Effector memory CD4-positive, alpha-beta T cell (primary cell): ENCODE results near the gene CLEC4F.
A peak's percentile ranks its signal among the peaks of the same experiment; 100 is the strongest.

Experiments
- DNase-seq, 3 donors: peaks; one replicate each; pipeline ENCODE4 v3.0.0-alpha.2; 2020
- H3K27ac ChIP-seq: 2 replicates; pipeline ENCODE4 v1.7.0; 2013; ENCODE audit warnings: mild to moderate bottlenecking, low read length, moderate library complexity; ENCODE audit not compliant: insufficient read depth, poor library complexity, severe bottlenecking
- H3K27me3 ChIP-seq: replicated peaks from 2 replicates; pipeline ENCODE4 v1.7.0; 2013; ENCODE audit warnings: mild to moderate bottlenecking, low read length; ENCODE audit not compliant: insufficient read depth, control insufficient read depth, poor library complexity, severe bottlenecking
- H3K36me3 ChIP-seq: 2 replicates; pipeline ENCODE4 v1.7.0; 2013; ENCODE audit warnings: mild to moderate bottlenecking, low read length, moderate library complexity; ENCODE audit not compliant: control insufficient read depth, insufficient read depth
- H3K4me1 ChIP-seq: 2 replicates; pipeline ENCODE4 v1.7.0; 2013; ENCODE audit warnings: low read length, mild to moderate bottlenecking; ENCODE audit not compliant: control insufficient read depth, insufficient read depth, poor library complexity, severe bottlenecking
- H3K4me3 ChIP-seq: 2 replicates; pipeline ENCODE4 v1.7.0; 2013; ENCODE audit warnings: low read length, low read depth, mild to moderate bottlenecking; ENCODE audit not compliant: insufficient read depth, poor library complexity, severe bottlenecking
- H3K9me3 ChIP-seq: 2 replicates; pipeline ENCODE4 v1.7.0; 2013; ENCODE audit warnings: mild to moderate bottlenecking, low read length, moderate library complexity; ENCODE audit not compliant: control insufficient read depth

CLEC4F gene

DNA sequence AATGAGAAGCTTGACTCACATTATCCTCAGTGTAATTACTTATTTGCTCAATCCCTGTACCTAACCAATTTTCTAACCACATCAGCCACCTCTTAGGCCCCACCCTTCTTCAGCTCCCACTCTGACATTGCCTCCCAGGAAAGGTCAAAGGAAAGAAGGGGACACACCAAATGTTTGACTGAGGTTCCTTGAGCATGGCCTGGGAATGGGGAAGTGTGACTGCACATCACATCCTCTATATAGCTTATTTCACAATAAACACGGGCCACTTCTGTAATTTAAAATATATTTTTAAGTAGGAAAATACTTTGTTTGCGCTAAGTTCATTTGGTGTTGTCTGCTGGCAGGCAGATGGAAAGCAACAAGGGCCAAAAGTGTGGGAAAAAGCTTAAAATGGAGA is 26.9 kb downstream of the CLEC4F start:
- Histone ChIP-seq H3K27me3 (peaks cover 15% of the 10 kb centered on the region), H3K4me3 (no peak overlapping the region), H3K36me3 (no peaks in the 10 kb centered on the region), H3K27ac (no peak overlapping the region), H3K9me3 (no peaks in the 10 kb centered on the region), H3K4me1 (peaks cover 11% of the 10 kb centered on the region)
- no peak for DNase-seq

DNA sequence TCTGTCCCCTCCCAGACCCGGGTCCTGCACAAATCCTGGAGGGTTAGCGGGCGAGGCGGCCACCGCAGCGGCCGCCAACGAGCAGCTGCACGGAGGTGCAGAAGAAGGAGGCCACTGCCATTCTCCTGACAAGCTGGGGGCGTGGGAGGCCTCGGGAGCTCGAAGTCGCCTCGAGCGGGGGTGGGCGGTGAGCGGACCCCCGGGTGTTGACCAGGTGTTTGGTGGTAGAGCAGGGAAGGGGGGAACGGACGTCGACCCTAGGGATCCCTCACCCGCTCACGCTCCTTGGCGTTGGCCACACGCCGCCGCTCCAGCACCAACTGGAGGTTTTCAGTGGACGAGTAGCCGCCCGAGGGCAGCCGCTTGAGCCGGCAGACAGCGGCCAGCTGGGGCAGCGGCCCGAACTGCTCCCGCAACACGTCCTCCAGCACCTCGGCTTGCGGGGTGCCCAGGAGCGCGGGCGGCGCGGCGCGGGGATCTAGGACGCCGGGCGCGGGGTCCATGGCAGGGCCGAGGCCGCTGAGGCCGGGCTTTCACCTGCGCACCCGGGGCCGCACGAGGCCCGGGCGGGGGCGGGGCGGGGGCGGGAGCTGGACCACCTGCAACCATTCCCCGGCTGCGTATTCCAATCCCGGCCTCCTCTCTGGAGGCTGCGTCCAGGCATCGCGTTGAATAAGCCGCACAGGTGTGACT is 30.1 kb downstream of the CLEC4F start, which contains the start of gene FIGLA:
Gene FIGLA (minus strand): TSS at position 508 of the 693 bp plus-strand sequence. CDS start 5 bp downstream, at position 503.
- no peak for DNase-seq
- no peak within 1 kb of the TSS for H3K27ac ChIP-seq
- no peaks in the 10 kb centered on the region for H3K9me3 ChIP-seq
- H3K36me3 ChIP-seq: no peaks in the 10 kb centered on the region
- peaks cover 11% of the 10 kb centered on the region for H3K4me1 ChIP-seq
- peak within 1 kb of the TSS; percentile 19 for H3K4me3 ChIP-seq
- H3K27me3 ChIP-seq: peaks cover 26% of the 10 kb centered on the region

DNA sequence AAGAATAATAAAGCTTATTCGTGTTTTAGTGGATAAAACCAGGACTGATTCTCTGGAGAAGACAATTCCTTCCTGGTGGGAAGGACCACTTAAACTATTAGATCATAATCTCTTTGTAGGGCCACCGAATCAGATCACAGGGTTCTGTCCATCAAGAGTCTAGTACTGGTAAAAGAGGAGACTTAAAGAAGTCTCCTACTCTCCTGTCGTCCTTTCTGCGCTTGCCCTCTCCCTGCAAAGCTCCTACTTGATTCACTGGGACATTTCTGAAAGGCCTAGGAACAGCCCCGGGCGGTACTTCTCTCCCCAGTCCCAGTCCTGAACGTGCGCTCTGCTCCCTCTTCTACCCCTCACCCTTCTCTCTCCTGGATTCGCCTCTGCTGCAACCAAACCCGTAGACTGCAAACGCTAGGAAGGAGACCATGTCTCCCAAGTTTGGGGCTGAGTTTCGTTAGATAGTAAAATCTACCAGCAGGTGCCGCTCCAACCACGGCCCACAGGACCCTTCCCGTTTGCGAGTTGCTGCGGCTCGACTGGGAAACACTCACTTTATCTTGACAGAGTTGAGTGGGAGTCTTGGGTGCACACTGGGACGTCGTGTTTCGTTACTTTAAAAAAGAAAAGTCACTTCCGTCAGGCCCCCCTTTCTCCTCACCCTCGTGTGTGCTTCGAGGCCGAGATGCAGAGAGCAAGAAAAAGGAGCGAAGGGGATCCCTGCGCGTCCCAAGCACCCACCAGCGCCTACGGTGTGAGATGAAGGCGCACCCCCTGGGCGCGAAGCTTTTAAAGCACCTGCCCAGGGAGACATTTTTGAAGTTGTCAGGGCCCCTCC is 30.9 kb downstream of the CLEC4F start:
- Histone ChIP-seq H3K27me3 (peaks cover 26% of the 10 kb centered on the region), H3K4me3 (peak overlapping the region; percentile 19), H3K36me3 (no peaks in the 10 kb centered on the region), H3K9me3 (no peaks in the 10 kb centered on the region), H3K27ac (no peak overlapping the region), H3K4me1 (peaks cover 11% of the 10 kb centered on the region)
- DNase-seq: peak in 1 of 3 donors; percentile 5

DNA sequence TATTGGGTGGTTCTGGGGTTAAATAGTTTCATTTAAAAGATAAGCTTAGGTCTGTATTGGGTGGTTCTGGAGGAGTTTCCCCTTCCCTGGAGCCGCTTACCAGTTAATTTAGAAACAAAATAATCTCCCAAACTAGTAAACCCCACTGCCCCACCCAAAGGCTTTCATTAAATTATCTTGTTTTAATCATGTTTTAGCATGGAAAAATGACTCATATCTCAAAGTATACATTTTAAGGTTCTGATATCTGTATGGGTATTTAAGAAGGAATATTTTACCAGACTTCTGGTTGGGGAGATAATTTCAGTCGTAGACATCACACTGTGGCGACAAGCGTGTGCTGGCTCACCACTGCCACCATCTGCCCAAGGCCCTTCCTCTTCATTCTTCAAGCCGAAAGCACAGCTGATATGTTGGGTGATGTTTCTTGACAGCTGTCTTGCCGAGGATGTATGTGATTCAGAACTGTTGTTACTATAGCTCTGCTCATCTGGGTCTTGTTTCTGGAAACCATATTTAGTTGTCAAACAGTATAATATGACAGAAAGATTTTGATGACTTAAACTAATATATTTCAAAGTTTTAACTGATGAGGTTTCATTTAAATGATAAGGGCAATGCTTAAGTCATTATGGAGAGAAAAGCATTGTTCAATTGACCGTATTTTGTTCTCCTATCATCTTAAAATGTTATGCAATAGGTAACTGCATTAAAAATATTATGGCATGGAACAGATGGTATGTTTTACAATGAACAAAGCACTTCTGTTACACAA is 35.1 kb downstream of the CLEC4F start:
- DNase-seq: no peak
- peaks cover 10% of the 10 kb centered on the region for H3K4me1 ChIP-seq
- no peak overlapping the region for H3K4me3 ChIP-seq
- no peaks in the 10 kb centered on the region for H3K36me3 ChIP-seq
- no peaks in the 10 kb centered on the region for H3K9me3 ChIP-seq
- H3K27ac ChIP-seq: no peak overlapping the region
- peaks cover 25% of the 10 kb centered on the region for H3K27me3 ChIP-seq

DNA sequence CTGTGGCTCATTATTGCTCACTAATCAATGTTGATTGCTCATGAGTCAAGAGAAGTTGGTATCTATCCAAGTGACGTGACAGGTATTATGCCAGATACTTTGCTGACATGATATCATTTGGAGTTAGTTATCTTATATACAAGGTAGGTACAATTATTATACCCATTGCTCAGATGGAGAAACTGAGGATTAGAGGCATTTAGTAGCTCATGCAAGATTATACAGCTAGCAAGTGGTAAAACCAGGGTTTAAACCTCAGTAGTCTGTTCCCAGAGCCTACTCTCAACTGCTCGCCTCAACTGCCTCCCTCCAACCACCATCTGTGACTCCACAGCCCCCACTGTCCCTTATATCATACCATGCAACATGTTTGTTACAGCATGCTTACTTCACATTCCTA is 36.1 kb downstream of the CLEC4F start:
- no peaks in the 10 kb centered on the region for H3K4me1 ChIP-seq
- peaks cover 16% of the 10 kb centered on the region for H3K27me3 ChIP-seq
- no peaks in the 10 kb centered on the region for H3K36me3 ChIP-seq
- H3K9me3 ChIP-seq: no peaks in the 10 kb centered on the region
- DNase-seq: no peak
- no peak overlapping the region for H3K27ac ChIP-seq
- H3K4me3 ChIP-seq: no peak overlapping the region

DNA sequence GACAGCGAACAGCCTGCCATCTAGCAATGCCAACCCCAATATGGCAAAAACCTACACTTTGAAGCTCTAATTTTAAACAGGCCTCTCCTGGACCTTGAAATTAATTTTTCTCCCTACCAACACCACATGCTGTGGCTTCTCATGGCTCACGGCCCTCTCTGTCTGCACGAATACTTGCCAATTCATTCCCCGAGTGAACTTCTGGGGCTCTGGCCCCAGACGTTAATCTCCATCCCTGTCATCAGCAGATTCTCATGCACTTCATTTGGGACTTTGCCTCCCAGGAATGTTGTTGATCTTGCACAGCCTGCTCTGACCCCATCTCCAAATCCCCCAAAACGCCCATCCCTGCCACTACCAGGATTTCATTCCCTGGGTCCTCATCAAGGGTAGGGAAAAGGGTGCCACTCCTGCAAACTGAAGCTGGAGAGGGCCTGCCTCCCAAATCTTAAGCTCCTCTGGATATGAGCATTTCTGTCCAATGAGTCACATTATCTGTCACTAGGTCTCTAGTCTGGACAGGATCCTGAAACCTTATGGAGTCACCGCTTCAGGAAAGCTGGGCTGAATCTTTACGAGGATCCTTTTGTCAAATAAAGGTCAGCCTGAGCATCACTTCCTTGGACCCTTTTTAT is 40.4 kb downstream of the CLEC4F start:
- H3K9me3 ChIP-seq: no peaks in the 10 kb centered on the region
- no peak overlapping the region for H3K27ac ChIP-seq
- no peaks in the 10 kb centered on the region for H3K36me3 ChIP-seq
- H3K4me3 ChIP-seq: no peak overlapping the region
- DNase-seq: no peak
- no peaks in the 10 kb centered on the region for H3K4me1 ChIP-seq
- no peaks in the 10 kb centered on the region for H3K27me3 ChIP-seq

DNA sequence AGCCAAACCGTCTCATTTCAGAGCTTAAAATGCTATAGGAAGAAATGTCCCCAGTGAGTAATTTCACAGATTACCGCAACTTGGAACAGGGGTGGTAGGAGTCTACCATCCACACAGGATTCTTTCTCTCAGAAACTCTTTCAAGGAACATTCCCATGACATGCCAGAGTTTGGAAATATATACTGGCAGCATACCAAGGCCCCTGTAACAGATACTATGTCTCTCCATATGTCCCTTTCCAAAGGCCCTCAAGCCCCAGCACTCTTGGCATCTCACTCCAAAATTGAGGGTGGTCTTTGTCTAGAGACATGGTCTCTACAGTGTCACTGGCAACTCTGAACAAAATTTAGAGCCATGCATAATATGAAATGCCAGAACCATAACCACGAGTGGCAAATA is 40.9 kb downstream of the CLEC4F start:
- no peak overlapping the region for H3K4me3 ChIP-seq

DNA sequence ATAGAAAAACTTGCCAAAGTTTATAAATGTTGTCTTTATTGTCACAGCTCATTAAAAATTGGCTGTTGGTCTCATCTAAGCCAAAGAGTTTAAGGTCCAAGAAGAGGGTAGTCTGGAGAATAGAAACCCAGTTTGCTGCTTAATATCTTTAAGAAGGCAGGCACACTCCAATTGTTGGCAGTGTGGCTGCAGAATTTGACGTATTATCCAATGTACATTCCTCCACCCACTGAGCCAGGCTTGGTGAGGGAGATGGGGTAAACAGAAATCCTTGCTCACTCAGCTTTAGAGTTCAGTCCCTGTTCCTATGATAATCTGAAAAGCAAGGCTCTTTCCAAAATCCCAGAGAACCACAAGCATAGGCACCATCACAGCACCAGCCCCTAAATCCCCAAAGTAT is 41.7 kb downstream of the CLEC4F start:
- no peak overlapping the region for H3K27ac ChIP-seq
- H3K4me1 ChIP-seq: no peaks in the 10 kb centered on the region
- no peak overlapping the region for H3K4me3 ChIP-seq
- DNase-seq: no peak
- H3K27me3 ChIP-seq: no peaks in the 10 kb centered on the region
- H3K9me3 ChIP-seq: no peaks in the 10 kb centered on the region
- no peaks in the 10 kb centered on the region for H3K36me3 ChIP-seq

More for the DNA sequence above, 40.9 kb downstream of the CLEC4F start:
- Histone ChIP-seq H3K36me3 (no peaks in the 10 kb centered on the region), H3K27ac (no peak overlapping the region), H3K9me3 (no peaks in the 10 kb centered on the region), H3K4me1 (no peaks in the 10 kb centered on the region), H3K27me3 (no peaks in the 10 kb centered on the region)
- DNase-seq: no peak

DNA sequence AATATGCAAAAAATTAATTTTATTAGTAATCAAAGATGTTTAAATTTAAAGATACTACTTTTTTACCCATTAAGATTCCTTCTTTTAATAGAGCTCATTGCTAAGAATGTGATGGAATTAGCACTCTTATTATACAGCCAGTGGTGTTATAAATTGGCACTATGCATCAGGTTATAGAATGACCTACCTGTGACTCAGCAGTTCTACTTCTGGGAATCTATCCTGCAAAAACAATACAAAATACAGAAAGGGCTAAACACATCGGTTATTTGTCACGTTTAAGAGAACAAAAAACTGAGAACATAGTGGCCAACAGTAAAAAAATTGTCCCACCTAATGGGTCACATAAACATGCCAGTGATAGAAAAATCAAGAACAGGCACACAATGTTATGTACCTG is 42.9 kb downstream of the CLEC4F start:
- no peak overlapping the region for H3K27ac ChIP-seq
- no peak for DNase-seq
- no peaks in the 10 kb centered on the region for H3K36me3 ChIP-seq
- H3K4me1 ChIP-seq: no peaks in the 10 kb centered on the region
- H3K4me3 ChIP-seq: no peak overlapping the region
- no peaks in the 10 kb centered on the region for H3K27me3 ChIP-seq
- no peaks in the 10 kb centered on the region for H3K9me3 ChIP-seq
